ENCODE data around the gene HEATR9.

HEATR9 gene

DNA sequence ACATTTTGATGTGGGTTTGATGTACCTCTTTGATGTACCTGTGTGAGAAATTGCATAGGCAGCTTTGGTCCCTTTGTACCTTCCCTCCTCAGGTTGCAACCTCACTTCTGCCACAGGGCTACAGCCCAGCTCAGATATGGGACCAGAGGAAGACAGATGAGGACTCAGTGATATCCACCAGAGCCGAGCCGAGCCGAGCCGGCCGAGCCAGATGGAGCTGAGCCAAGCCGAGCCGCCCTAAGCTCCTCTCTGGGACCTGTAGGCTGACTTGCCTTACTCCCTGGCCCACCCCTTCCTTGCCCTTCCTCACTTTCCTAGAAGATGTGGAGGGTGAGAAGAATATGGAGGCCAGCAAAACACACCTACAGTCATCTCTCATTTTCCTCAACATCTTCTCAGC is 3.8 kb downstream of the HEATR9 start:
- DNase-seq (ENCODE audit: low spot score) = no peak

GRCh38 chr17:35856603-35857002 is 12.1 kb downstream of the HEATR9 start:
- no peak for DNase-seq (ENCODE audit: low spot score)

DNA sequence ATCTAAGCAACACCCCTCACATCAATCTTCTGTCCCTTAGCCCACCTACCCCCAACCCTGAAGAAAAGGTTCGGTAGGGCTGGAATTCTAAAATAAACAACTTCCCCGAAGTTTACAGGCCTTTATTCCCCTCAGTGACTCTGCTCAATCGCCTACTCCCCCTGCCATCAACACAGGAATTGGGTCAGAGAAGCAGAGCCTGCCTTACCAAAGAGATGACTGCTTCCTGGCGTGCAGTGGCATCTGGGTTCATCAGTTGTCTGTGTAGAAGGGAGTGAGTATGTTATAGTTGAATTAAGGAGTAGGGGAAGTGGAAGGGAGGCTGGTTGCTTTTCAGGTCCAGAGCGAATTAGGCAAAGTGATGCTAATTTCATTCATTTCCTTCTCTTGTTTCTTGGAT is 12.7 kb downstream of the HEATR9 start:
- no peak for DNase-seq (ENCODE audit: low spot score)

GRCh38 chr17:35849469-35850348 is 19.0 kb downstream of the HEATR9 start:
- DNase-seq (ENCODE audit: low spot score) = peak; percentile 50

DNA sequence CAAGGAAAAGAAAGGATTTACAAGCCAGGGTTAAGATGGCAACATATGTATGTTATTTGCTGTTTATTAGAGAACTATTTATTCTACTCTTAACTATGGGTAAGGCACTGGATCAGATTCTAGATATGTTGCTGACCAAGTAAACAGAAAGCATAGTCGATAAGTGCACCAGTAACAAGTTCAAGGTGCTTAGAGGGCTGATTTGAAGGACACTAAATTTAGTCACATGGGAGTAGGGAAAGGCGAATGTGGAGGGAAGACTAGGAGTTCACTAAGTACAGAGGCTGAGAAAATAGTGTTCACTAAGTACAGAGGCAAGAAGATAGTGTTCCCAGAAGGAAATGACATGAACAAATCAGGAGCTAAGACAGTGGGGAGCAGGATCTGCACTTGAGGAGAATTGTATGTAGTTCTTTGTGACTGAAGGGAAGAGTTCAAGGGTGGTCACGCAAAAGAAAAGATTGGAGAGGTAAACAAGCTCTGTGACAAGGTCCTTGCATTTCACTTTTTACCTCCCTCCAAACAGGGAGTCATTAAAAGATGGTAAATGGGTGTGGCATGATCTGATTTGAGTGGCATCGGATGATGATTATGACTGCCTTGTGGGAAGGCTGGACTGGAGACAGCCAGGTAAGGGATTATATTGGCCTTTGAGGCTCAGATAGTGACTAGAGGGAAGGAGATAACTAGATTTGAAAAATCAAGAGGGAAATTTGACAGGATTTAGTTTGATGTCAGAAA is 20.9 kb downstream of the HEATR9 start:
- DNase-seq (ENCODE audit: low spot score) = no peak

DNA sequence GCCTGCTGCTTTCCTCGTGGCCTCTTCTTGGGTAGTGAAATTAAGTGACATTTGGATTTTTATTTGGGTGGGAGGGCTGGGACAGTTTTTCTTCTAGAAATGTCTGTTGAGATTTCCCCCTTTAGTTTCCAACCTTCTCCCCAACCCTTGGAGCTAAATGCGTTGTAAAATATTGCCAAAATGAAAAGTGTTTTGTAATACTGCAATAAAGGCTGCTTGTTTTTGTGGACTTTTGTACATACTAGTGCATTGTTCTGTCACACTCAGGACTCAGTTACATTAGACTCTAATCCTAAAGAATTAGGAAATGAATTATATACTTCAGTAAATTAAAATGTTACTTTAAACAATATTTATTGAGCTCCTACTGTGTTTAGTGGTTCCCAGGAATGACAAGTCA is 21.7 kb downstream of the HEATR9 start:
- DNase-seq (ENCODE audit: low spot score) = peak; percentile 49

DNA sequence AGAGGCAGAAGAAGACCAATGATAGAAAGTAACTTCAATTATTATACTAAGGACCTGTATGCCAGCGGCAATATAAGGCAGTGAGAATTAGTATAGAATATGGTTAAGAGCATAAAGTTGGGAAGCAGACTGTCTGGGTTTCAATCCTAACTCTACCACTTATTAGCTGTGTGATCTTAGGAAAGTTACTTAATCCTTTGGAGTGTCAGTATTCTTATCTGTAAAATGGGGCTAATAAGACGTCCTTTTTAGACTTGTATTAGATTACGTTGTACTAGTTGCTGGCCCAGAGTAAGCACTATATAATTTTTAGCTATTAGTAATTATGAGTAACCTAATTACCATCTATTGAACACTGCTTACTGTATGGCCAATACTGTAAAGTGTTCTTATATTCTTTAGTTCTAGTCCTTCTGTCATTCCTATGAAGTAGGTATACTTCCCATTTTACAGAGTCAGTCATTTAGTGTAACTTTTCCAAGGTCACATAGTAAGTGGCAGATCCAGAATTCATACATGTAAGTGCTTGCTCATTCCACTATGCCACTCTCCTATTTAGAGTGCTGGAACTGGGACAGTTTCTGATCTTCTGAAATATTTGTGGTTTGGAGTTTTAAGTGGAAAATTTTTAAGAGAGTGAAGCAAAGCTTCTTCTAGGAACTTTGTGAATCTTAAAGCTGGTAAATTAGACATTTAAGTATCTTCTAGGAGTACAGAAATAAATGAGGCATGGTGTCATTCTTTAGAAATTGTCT is 22.5 kb downstream of the HEATR9 start:
- DNase-seq (ENCODE audit: low spot score) = no peak

- no peak for DNase-seq (ENCODE audit: low spot score)
Measured at GRCh38 chr17:35844547-35844946, 24.1 kb downstream of the HEATR9 start.

DNA sequence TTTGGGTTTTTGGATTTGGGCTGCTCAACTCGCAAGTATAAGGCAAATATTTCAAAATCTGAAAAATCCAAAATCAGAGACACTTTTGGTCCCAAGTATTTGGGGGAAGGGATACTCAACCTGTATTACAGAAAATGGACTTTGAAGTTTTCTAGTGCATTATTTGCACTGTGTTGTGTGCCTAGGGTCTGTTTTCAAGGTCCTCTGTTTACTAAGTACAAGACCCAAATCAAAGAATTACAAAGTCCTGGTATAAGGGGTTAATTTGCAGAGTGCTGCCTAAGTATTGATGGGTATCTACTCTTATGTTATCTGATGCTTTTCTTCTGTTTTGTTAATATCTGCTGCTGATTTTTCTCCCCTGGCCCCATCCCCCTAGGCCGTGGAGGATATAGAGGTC is 25.0 kb downstream of the HEATR9 start:
- no peak for DNase-seq (ENCODE audit: low spot score)

DNA sequence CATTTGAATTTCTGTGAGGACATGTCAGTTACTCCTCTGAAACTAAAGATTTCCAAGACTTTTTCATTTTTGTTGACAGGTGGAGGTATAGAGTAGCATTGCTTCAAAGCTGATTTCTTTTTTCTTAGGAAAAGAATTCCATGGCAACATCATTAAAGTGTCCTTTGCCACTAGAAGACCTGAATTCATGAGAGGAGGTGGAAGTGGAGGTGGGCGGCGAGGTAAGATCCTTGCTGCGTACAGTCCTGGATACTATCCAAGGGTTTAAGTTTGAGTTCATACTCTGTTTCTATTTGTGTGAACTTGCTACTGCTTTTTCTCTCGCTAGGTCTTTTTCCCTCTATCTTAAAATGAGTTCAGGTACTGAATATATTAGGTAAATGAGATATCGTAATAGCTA is 26.5 kb downstream of the HEATR9 start:
- no peak for DNase-seq (ENCODE audit: low spot score)

DNA sequence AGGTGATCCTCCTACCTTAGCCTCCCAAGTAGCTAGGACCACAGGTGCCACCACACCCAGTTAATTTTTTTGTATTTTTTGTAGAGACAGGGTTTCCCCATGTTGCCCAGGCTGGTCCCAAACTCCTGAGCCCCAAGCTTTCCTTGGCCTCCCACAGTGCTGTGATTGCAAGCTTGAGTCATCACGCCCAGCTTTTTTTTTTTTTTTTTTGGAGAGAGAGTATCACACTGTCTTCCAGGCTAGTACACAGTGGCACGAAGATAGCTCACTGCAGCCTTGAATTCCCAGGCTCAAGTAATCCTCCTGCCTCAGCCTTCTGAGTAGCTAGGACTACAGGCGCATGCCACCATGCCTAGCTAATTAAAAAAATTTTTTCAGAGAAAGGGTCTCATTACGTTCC is 27.2 kb downstream of the HEATR9 start:
- no peak for DNase-seq (ENCODE audit: low spot score)

GRCh38 chr17:35841101-35841500 is 27.6 kb downstream of the HEATR9 start:
- DNase-seq (ENCODE audit: low spot score) = no peak

DNA sequence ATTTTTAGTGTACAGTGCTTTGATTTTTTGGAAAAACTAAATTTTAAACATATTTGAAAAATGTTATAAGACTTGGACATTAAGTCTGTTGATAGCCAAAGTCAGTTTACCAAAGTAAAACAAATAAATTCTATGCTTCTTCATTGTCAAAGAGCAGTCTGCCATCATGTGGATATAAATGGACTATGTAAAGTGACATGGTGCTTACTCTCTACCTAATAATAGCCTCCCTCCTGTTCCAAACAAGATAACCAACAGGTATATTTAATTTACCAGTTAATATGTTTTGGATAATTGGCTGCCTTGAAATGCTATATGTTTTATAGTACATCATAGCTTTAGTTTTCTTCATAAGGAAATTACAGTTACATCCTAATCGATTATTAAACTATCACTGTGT is 43.5 kb downstream of the HEATR9 start:
- no peak for DNase-seq (ENCODE audit: low spot score)

DNA sequence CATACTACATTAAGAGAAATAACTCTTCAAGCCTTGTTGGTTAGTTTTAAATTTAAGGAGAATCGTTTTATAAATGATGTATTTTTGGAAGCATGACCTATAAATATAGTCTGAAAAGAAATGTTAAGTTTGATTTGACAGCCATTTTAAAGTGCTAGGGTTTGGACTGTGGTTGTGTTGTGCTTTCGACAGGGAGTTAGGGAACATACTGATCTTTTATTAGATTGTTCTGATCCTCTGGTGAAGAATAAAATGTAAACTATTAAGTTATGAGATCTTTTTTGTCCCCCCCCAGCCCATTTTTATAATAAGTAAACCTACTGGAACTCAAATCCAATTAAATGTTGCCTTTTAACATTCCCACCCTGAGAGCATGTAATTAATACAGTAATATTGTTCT is 47.4 kb downstream of the HEATR9 start:
- no peak for DNase-seq (ENCODE audit: low spot score)

- DNase-seq (ENCODE audit: low spot score) = no peak
Measured at GRCh38 chr17:35819455-35819854, 49.2 kb downstream of the HEATR9 start.

- no peak for DNase-seq (ENCODE audit: low spot score)
Measured at GRCh38 chr17:35817196-35817595, 51.5 kb downstream of the HEATR9 start.

GRCh38 chr17:35816723-35817122 is 52.0 kb downstream of the HEATR9 start:
- DNase-seq (ENCODE audit: low spot score) = no peak

- no peak for DNase-seq (ENCODE audit: low spot score)
Measured at GRCh38 chr17:35812456-35812855, 56.2 kb downstream of the HEATR9 start.

DNA sequence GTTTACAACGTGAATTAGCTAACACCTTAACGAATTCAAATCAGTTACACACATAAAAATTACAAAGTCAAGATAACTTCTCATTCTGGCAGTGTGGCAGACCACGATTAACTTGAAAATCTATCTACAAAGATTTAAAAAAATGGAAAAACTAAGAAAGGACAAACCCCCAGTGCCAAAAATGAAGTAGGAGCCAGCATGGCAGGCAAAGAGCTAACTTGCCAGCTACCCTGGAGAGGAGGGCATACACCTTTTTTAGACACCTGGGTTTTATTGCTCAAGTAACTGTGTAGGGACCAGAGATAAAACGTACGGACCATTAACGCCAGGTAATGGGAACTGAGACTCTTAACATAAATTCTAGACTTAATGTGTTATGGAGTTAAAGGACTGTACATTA is 56.9 kb downstream of the HEATR9 start:
- no peak for DNase-seq (ENCODE audit: low spot score)

DNA sequence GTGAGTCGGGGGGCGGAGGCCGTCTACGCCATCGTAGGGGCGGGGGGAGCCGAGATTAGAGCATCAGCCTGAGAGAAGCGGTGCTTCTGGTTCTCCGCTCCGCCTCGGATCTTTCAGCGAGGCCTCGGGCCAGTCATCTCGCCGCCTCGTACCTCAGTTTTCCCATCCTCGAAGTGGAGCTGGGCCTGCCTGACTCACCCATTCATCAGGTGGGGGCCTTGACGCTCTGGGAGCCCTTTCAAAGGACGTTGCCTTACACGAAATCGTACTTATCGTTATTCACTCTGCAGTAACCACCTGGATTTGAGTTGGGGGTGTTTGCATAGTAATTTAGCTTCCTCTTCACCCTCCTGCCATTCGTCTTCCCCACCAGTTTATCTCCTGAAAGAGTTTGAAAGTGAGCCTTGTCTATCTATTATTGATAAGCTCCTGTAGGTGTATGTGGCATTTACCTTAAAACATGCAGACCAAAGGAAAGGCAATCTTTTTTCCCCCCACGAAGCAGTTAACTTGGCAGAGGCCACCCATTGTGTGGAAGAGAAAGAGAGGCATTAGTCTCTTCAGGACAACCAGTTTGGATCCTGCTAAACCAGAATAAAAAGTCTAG is 58.7 kb downstream of the HEATR9 start:
- peak; percentile 28 for DNase-seq (ENCODE audit: low spot score)

GRCh38 chr17:35808962-35809854 is 59.5 kb downstream of the HEATR9 start, which contains the start of gene TAF15:
TAF15 (plus strand) TSS chr17:35809484; CDS start chr17:35809570, 86 bp downstream.
- DNase-seq (ENCODE audit: low spot score) = peak; percentile 98

Data from globus pallidus (tissue), 1 donor.